ENCODE results near the gene SPTLC3.

Gene SPTLC3

GRCh38 chr20:13140201-13140600 is 131.4 kb downstream of the SPTLC3 start:
- Histone ChIP-seq H3K4me3 (replicated peaks; ENCODE audit: insufficient read depth, low read length) (no peak overlapping the region), H3K27ac (replicated peaks) (no peak overlapping the region), H3K27me3 (ENCODE audit: insufficient read depth, poor library complexity, severe bottlenecking) (peaks cover 3% of the 10 kb centered on the region)
- no peak for DNase-seq (ENCODE audit: low read depth in 1 of 2, low spot score in 1 of 2)
- TF ChIP-seq POLR2AphosphoS5 (IDR thresholded peaks at IDR 0.05; ENCODE audit: low read depth) (no peak), SPI1 (IDR thresholded peaks at IDR 0.05; ENCODE audit: borderline replicate concordance, low read depth) (no peak), CTCF (IDR thresholded peaks at IDR 0.05; ENCODE audit: insufficient read depth, low read length) (no peak), GABPA (IDR thresholded peaks at IDR 0.05; ENCODE audit: low read depth) (no peak), REST (IDR thresholded peaks at IDR 0.05; ENCODE audit: insufficient replicate concordance, low read depth) (no peak)

GRCh38 chr20:13140775-13141174 is 132.0 kb downstream of the SPTLC3 start:
- no peak for TF ChIP-seq GABPA (IDR thresholded peaks at IDR 0.05; ENCODE audit: low read depth)
- TF ChIP-seq CTCF (IDR thresholded peaks at IDR 0.05; ENCODE audit: insufficient read depth, low read length): no peak
- no peak for TF ChIP-seq POLR2AphosphoS5 (IDR thresholded peaks at IDR 0.05; ENCODE audit: low read depth)
- TF ChIP-seq REST (IDR thresholded peaks at IDR 0.05; ENCODE audit: insufficient replicate concordance, low read depth): no peak
- no peak for TF ChIP-seq SPI1 (IDR thresholded peaks at IDR 0.05; ENCODE audit: borderline replicate concordance, low read depth)
- H3K27ac ChIP-seq (replicated peaks): no peak overlapping the region
- no peak for DNase-seq (ENCODE audit: low read depth in 1 of 2, low spot score in 1 of 2)
- peaks cover 3% of the 10 kb centered on the region for H3K27me3 ChIP-seq (ENCODE audit: insufficient read depth, poor library complexity, severe bottlenecking)
- no peak overlapping the region for H3K4me3 ChIP-seq (replicated peaks; ENCODE audit: insufficient read depth, low read length)

GRCh38 chr20:13141546-13141945 is 132.8 kb downstream of the SPTLC3 start:
- DNase-seq (ENCODE audit: low read depth in 1 of 2, low spot score in 1 of 2): no peak
- peaks cover 3% of the 10 kb centered on the region for H3K27me3 ChIP-seq (ENCODE audit: insufficient read depth, poor library complexity, severe bottlenecking)
- H3K27ac ChIP-seq (replicated peaks): no peak overlapping the region
- no peak overlapping the region for H3K4me3 ChIP-seq (replicated peaks; ENCODE audit: insufficient read depth, low read length)
- no peak for TF ChIP-seq REST (IDR thresholded peaks at IDR 0.05; ENCODE audit: insufficient replicate concordance, low read depth)
- TF ChIP-seq GABPA (IDR thresholded peaks at IDR 0.05; ENCODE audit: low read depth): no peak
- no peak for TF ChIP-seq SPI1 (IDR thresholded peaks at IDR 0.05; ENCODE audit: borderline replicate concordance, low read depth)
- TF ChIP-seq POLR2AphosphoS5 (IDR thresholded peaks at IDR 0.05; ENCODE audit: low read depth): no peak
- TF ChIP-seq CTCF (IDR thresholded peaks at IDR 0.05; ENCODE audit: insufficient read depth, low read length): no peak

All from HL-60 (cell line).